HUES64 (cell line): ENCODE data around the gene GAS6.
"Not testable (repeated sequence)": the region's sequence is repeated elsewhere in the genome, so short reads cannot be mapped to it uniquely, and the experiment has no call there.

ENCODE experiments used
- H3K27ac ChIP-seq: 2 replicates; pipeline ENCODE4 v1.7.0; 2013; ENCODE audit warnings: low read depth, low read length, inconsistent platforms
- H3K27me3 ChIP-seq: 2 replicates; pipeline ENCODE4 v1.6.1; 2013; ENCODE audit warnings: mild to moderate bottlenecking, low read length; ENCODE audit not compliant: insufficient read depth
- H3K36me3 ChIP-seq: 2 replicates; pipeline ENCODE4 v1.6.1; 2013; ENCODE audit warnings: mild to moderate bottlenecking, low read length; ENCODE audit not compliant: insufficient read depth
- H3K4me1 ChIP-seq: 2 replicates; pipeline ENCODE4 v1.6.1; 2013; ENCODE audit warnings: mild to moderate bottlenecking, low read length, moderate library complexity; ENCODE audit not compliant: insufficient read depth
- H3K4me3 ChIP-seq: 2 replicates; pipeline ENCODE4 v1.5.1; 2013; ENCODE audit warnings: mild to moderate bottlenecking, low read length, moderate library complexity
- H3K9ac ChIP-seq: 2 replicates; pipeline ENCODE4 v1.6.1; 2013; ENCODE audit warnings: mild to moderate bottlenecking, low read depth, low read length
- H3K9me3 ChIP-seq: 2 replicates; pipeline ENCODE4 v1.6.1; 2013; ENCODE audit warnings: low read depth, low read length; ENCODE audit not compliant: insufficient read depth
- WGBS: fragments of 150-250, 120-280 bp; methylation state at CpG from one replicate; pipeline ENCODE4 v1.1.7; 2013; ENCODE audit warnings: missing lambda C conversion rate; 5-methylcytosine and 5-hydroxymethylcytosine counted together

Gene GAS6

DNA sequence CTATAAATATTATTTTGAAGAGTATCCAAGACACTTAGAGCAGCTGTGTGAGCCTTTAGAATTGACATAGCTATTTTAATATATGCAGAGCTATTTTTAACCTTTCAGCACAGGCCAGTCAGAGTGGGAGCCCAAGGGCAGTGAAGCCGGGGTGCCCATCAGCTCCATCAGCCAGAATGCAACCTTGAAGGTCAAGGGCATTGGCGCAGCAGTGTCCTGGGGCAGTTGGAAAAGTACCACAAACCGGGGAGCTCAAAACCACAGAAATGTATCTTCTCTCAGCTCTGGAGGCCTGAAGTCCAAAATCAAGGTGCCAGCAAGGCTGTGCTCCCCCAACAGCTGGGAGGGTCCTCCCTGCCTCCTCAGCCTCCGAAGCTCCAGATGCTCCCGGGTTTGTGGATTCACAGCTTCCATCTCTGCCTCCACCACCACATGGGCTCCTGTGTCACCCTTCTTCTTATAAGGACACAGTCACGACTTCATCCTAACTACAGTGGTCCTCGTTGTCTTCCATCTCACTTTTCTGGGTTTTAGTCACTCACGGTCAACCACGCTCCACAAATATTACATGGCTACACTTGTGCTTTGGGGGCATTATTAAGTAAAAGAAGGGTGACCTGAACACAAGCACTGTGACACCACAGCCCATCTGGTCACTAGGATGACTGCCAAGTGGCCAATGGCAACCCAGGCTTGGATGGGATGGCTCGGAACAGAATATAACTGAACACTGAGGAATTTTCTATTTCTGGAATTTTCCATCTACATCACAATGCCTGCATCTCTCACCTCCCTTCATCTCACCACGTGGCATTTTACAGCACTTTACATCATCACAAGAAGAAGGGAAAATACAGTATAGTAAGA lies 15.9 kb upstream of the GAS6 start:
- Histone ChIP-seq H3K4me3 (no peak overlapping the region), H3K9ac (no peak overlapping the region), H3K4me1 (no peaks in the 10 kb centered on the region), H3K27me3 (no peaks in the 10 kb centered on the region), H3K36me3 (no peaks in the 10 kb centered on the region), H3K27ac (no peak overlapping the region), H3K9me3 (no peaks in the 10 kb centered on the region)
- WGBS: 97% methylated on average over 10 of the region's 11 CpGs

DNA sequence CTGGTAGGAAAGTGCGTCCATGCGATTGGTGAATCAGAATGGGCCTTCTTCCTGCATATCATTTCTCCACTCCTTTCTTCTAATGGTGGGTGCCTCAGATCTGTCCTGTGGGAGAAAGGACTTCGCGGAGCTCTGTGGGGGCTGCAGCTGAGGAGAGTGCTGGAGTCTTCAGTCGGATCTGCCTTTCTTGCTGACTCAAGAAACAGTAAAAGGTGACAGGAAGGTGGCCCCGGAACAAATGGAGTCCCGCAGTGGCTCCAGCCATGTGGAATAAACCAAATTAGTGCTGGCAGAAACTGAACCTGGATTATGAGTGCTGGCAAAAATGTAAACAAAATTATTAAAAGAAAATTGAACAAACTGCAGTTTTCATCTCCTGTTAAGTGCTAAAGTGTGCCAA lies 15.1 kb upstream of the GAS6 start:
- 92% methylated on average over 7 of the region's 7 CpGs for WGBS
- H3K9me3 ChIP-seq: no peaks in the 10 kb centered on the region
- H3K36me3 ChIP-seq: no peaks in the 10 kb centered on the region
- no peaks in the 10 kb centered on the region for H3K4me1 ChIP-seq
- no peak overlapping the region for H3K4me3 ChIP-seq
- no peak overlapping the region for H3K27ac ChIP-seq
- no peak overlapping the region for H3K9ac ChIP-seq
- no peaks in the 10 kb centered on the region for H3K27me3 ChIP-seq

DNA sequence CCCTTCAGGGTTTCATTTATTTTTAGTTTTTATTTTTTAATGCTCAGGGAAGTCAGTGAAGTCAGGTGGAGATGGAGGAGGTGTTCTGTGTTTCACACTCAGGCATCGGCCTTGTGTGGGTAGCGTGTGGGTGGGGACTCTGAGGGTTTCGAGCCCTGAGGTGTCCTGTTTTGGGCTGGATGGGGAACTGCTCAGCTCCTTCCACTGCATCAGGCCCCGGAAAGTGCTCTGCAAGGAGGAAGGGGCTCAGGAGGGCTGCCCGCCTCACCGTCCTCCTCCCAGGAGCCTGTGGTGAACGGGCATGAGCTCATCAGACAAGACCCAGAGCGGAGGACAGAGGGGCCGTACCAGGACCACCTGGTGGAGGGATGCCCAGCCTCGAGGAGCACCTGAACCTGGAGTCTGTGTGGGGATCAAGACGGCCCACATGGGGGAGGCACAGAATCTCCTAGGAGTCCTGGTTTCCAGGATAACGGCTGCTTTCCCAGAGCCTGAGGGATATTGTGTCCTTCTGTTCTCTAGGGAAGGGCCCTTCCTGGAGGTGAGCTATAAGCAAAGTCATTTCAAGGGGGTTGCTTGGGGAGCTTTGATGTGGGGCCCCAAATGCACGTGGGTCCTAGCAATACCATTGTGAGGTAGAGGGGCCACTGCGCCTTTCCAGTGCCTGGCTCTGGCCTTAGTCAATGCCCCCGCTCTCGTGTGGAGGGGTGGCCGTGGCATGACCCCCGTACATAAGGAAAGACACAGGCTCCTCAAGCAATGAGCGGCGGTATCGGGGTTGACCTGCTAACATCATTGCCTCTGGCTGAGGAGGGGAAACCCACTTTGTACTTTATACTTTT lies 13.5 kb upstream of the GAS6 start:
- Histone ChIP-seq H3K4me3 (no peak overlapping the region), H3K9me3 (no peaks in the 10 kb centered on the region), H3K4me1 (0 out of 2 replicates have a peak, but pooled peaks cover 10% of the 10 kb centered on the region), H3K9ac (no peak overlapping the region), H3K27ac (no peak overlapping the region), H3K27me3 (no peaks in the 10 kb centered on the region), H3K36me3 (no peaks in the 10 kb centered on the region)
- WGBS: 94% methylated on average over 21 of the region's 21 CpGs

DNA sequence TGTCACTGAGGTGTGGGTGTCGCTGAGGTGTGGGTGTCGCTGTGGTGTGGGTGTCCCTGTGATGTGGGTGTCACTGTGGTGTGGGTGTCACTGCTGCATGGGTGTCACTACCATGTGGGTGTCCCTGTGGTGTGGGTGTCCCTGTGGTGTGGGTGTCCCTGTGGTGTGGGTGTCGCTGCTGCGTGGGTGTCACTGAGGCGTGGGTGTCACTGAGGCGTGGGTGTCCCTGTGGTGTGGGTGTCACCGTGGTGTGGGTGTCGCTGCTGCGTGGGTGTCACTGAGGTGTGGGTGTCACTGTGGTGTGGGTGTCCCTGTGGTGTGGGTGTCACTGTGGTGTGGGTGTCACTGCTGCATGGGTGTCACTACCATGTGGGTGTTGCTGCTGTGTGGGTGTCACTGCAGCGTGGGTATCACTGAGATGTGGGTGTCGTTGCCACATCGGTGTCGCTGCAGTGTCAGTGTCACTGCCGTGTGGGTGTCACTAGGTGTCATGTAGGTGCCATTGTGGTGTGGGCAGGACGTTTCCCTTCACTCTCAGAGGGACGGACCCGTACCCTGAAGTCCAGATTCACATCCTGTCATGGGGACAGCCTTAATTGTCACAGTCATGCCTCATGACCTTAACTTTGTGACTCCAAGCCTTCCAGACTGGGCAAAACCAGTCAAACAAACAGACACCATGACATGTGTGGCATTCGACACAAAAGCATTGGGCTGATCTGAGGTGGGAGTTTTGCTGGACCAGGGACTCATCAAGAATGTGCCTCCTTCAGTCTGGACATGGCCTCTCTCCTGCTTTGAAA lies 12.7 kb upstream of the GAS6 start:
- H3K27ac ChIP-seq: no peak overlapping the region
- no peaks in the 10 kb centered on the region for H3K27me3 ChIP-seq
- no peaks in the 10 kb centered on the region for H3K36me3 ChIP-seq
- H3K4me1 ChIP-seq: 0 out of 2 replicates have a peak, but pooled peaks cover 10% of the 10 kb centered on the region
- WGBS: 87% methylated on average over 16 of the region's 18 CpGs
- H3K9ac ChIP-seq: no peak overlapping the region
- H3K4me3 ChIP-seq: no peak overlapping the region
- no peaks in the 10 kb centered on the region for H3K9me3 ChIP-seq

DNA sequence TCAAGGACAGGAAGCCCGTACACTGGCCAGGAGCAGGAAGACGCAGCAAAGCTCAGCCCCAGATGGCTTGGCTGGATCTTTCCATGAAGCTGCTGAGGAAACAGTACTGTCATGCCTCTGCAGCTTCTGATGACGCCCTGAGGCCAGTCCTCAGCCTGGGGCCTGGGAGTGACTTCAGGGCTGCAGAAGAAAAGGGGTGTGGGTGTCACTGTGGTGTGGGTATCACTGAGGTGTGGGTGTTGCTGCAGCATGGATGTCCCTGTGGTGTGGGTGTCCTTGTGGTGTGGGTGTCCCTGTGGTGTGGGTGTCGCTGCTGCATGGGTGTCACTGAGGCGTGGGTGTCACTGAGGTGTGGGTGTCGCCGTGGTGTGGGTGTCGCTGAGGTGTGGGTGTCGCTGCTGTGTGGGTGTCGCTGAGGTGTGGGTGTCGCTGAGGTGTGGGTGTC lies 12.0 kb upstream of the GAS6 start:
- Histone ChIP-seq H3K4me1 (0 out of 2 replicates have a peak, but pooled peaks cover 10% of the 10 kb centered on the region), H3K27ac (no peak overlapping the region), H3K9me3 (no peaks in the 10 kb centered on the region), H3K27me3 (no peaks in the 10 kb centered on the region), H3K9ac (no peak overlapping the region), H3K4me3 (no peak overlapping the region), H3K36me3 (no peaks in the 10 kb centered on the region)
- 71% methylated on average over 11 of the region's 11 CpGs for WGBS

DNA sequence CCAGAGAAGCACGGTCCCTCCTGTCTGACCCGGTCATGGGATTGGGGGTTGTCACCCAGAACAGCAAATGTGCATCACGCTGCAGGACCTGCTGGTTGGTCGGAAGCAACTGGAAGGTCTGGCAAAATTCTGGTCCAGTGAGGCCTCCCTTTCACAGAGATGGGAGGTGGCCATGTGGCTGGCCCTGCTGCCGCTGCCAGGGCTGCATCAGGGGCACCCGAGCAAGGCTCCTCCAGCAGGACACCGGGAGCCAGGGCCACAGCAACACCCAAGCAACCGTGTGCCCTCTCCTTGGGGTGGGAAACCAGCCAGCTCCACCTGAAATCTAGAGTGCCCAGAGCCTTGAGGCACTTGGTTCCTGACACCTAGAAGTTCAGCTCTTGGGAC lies 11.5 kb upstream of the GAS6 start:
- H3K9ac ChIP-seq: no peak overlapping the region
- no peaks in the 10 kb centered on the region for H3K27me3 ChIP-seq
- no peak overlapping the region for H3K27ac ChIP-seq
- WGBS: 93% methylated on average over 8 of the region's 8 CpGs
- H3K4me3 ChIP-seq: no peak overlapping the region
- H3K36me3 ChIP-seq: no peaks in the 10 kb centered on the region
- H3K9me3 ChIP-seq: no peaks in the 10 kb centered on the region
- 0 out of 2 replicates have a peak, but pooled peaks cover 10% of the 10 kb centered on the region for H3K4me1 ChIP-seq

DNA sequence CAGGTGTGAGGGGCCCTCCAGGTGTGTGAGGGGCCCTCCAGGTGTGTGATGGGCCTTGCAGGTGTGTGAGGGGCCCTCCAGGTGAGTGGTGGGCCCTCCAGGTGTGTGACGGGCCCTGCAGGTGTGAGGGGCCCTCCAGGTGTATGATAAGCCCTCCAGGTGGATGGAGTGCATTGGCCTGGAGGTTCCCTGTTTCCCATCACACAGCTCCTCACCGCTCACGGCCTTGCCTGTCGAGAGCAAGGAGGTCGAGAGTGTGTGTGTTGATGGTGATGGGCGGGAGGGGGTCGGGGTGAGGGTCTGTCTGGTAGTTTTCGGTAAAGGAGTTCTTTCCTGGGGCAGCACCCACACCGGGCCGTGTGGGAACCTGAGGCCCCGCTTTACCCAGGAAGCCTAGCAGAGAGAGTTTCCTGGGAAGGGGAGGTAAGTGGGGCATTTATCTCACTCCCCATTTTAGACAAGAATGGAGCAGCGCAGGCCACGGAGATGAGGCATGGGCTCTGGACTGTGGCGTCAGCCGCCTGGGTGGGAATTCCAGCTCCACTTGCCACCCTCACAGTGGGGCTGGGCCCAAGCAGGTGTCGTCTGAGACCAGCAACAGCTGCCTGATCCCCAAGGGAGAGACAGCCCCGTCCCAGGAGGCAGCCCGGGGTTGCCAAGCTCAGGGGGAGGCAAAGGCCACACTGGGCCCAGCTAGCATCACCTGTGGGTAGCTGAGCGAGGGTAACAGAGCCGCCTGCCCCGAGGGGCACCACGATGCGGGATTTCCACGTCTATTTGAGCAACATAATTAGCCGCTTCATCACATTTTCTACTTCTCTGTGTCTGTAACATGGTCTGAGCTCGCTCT lies 10.9 kb upstream of the GAS6 start:
- Histone ChIP-seq H3K4me3 (no peak overlapping the region), H3K9me3 (no peaks in the 10 kb centered on the region), H3K4me1 (0 out of 2 replicates have a peak, but pooled peaks cover 10% of the 10 kb centered on the region), H3K36me3 (no peaks in the 10 kb centered on the region), H3K27me3 (no peaks in the 10 kb centered on the region), H3K9ac (no peak overlapping the region), H3K27ac (no peak overlapping the region)
- WGBS: 89% methylated on average over 26 of the region's 26 CpGs

DNA sequence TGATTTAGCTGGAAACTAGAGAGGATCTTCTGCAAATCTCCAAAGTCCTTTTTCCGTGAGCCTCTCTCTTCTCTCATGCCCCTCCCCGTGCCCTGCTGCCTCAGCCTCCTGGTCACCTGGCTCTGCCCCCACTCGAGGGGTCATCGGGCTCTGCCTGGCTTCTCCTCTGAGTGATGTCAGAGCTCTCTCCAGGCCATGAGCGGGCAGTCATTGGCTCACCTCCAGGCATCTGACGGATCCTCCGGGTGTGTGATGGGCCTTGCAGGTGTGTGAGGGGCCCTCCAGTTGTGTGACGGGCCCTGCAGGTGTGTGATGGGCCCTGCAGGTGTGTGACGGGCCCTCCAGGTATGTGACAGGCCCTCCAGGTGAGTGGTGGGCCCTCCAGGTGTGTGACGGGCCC lies 10.3 kb upstream of the GAS6 start:
- WGBS: 92% methylated on average over 10 of the region's 10 CpGs
- no peak overlapping the region for H3K4me3 ChIP-seq
- H3K9ac ChIP-seq: no peak overlapping the region
- H3K4me1 ChIP-seq: 0 out of 2 replicates have a peak, but pooled peaks cover 10% of the 10 kb centered on the region
- H3K36me3 ChIP-seq: no peaks in the 10 kb centered on the region
- H3K9me3 ChIP-seq: no peaks in the 10 kb centered on the region
- no peak overlapping the region for H3K27ac ChIP-seq
- no peaks in the 10 kb centered on the region for H3K27me3 ChIP-seq

DNA sequence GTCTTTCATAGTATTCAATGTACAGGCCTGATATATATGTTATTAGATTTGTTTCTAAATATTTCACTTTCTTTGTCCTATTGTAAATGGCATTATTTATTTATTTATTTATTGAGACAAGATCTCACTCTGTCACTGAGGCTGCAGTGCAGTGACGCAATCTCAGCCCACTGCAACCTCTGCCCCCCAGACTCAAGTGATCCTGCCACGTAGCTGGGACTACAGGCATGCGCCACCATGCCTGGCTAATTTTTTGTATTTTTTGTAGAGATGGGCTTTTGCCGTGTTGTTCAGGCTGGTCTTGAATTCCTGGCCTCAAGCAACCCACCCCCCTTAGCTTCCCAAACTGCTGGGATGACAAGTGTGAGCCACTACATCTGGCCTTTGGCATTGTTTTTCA lies 5.4 kb upstream of the GAS6 start:
- Histone ChIP-seq H3K4me1 (peaks cover 14% of the 10 kb centered on the region; the same call in 1 of the 2 replicates), H3K36me3 (no peaks in the 10 kb centered on the region), H3K9me3 (no peaks in the 10 kb centered on the region), H3K27me3 (peaks cover 21% of the 10 kb centered on the region), H3K4me3 (no peak overlapping the region), H3K9ac (no peak overlapping the region), H3K27ac (no peak overlapping the region)
- 93% methylated on average over 4 of the region's 4 CpGs for WGBS

DNA sequence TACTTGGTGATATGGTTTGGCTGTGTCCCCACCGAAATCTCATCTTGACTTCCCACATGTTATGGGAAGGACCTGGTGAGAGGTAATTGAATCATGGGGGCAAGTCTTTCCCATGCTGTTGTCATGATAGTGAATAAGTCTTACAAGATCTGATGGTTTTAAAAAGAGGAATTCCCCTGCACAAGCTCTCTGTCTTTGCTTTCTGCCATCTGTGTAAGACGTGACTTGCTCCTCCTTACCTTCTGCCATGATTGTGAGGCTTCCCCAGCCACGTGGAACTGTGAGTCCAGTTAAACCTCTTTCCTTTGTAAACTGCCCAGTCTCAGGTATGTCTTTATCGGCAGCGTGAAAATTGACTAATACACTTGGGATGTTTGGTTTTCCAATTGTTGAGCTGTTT lies 4.0 kb upstream of the GAS6 start:
- peaks cover 31% of the 10 kb centered on the region for H3K27me3 ChIP-seq
- not testable (repeated sequence) for H3K4me1 ChIP-seq, H3K9ac ChIP-seq, H3K4me3 ChIP-seq, H3K36me3 ChIP-seq, H3K27ac ChIP-seq, H3K9me3 ChIP-seq
- WGBS: 82% methylated on average over 4 of the region's 5 CpGs
